Measurements from ENCODE around the gene HUS1B.

The HUS1B gene

DNA sequence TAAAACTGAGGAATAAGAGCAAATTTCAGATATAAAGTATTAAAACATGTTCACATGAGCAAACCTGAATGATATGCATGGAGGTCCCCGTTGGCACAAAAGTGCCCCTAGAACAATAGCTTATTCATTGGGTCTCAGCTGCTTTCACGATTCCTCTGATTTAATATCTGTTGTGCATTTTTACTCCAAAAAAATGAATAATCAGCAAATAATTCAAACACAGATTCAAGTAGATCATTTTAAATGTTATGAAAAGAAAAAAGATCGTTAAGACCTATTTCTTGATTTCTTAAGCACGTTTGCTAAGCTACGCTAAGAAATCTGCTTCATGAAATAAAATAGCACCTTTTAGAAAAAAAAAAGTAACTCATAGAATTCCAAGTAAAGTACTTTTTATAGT is 21.7 kb downstream of the HUS1B start:
- ATAC-seq (replicated peaks; ENCODE audit: extremely low read depth, poor library complexity, severe bottlenecking) (no peak), DNase-seq (ENCODE audit: low spot score in 2 of 2) (no peak)
- Mint-ChIP-seq H3K4me1 (peaks cover 18% of the 10 kb centered on the region), H3K4me3 (no peak overlapping the region), H3K9me3 (no peaks in the 10 kb centered on the region), H3K27ac (ENCODE audit: low read depth) (no peak overlapping the region), H3K36me3 (ENCODE audit: insufficient read depth) (peaks cover 33% of the 10 kb centered on the region), H3K27me3 (no peaks in the 10 kb centered on the region)

DNA sequence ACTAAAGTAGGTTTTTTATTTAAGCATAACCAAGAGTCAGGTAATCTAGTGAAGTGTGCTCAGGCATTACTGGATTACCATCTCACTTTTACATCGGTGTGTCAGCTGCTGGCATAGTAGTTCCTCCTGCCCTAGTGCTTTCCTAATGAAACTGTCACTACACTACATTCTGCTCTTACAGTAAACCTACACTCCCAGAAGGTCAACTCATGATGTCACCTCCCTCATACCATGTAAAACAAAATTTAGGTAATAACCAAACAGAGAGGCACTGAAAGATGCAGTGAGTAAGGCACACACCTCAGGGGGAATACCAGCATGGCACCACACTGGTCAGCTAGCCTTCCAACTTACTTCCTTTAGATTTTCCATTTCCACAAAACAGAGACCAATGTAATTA is 23.3 kb downstream of the HUS1B start:
- no peak overlapping the region for H3K4me3 Mint-ChIP-seq
- peaks cover 33% of the 10 kb centered on the region for H3K36me3 Mint-ChIP-seq (ENCODE audit: insufficient read depth)
- H3K27me3 Mint-ChIP-seq: no peaks in the 10 kb centered on the region
- H3K9me3 Mint-ChIP-seq: no peaks in the 10 kb centered on the region
- H3K4me1 Mint-ChIP-seq: peaks cover 15% of the 10 kb centered on the region
- DNase-seq (ENCODE audit: low spot score in 2 of 2) (no peak), ATAC-seq (replicated peaks; ENCODE audit: extremely low read depth, poor library complexity, severe bottlenecking) (no peak)
- H3K27ac Mint-ChIP-seq (ENCODE audit: low read depth): no peak overlapping the region

DNA sequence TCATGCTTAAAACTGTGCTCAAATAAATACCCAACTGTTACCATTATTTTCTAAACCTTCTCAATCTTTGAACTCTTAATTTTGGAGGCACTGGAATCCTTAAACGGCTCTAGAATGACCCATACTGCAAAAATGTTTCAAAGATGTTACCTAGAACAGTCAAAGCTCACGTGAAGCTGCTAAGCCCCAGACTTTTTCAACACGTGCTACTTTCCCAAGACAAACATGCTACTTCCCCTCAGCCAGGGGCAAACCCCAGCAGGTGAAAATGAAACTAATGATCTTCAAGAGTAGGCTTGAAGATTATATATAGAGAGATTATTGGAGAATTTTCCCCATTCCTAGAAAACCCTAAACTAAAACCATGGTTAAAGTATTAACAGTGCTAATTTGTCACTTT is 28.1 kb downstream of the HUS1B start:
- H3K27ac Mint-ChIP-seq (ENCODE audit: low read depth): peak overlapping the region; percentile 73
- no peak for ATAC-seq (replicated peaks; ENCODE audit: extremely low read depth, poor library complexity, severe bottlenecking)
- peaks cover 18% of the 10 kb centered on the region for H3K4me1 Mint-ChIP-seq
- H3K9me3 Mint-ChIP-seq: no peaks in the 10 kb centered on the region
- H3K4me3 Mint-ChIP-seq: no peak overlapping the region
- H3K27me3 Mint-ChIP-seq: no peaks in the 10 kb centered on the region
- DNase-seq (ENCODE audit: low spot score in 2 of 2): no peak
- H3K36me3 Mint-ChIP-seq (ENCODE audit: insufficient read depth): peaks cover 25% of the 10 kb centered on the region

DNA sequence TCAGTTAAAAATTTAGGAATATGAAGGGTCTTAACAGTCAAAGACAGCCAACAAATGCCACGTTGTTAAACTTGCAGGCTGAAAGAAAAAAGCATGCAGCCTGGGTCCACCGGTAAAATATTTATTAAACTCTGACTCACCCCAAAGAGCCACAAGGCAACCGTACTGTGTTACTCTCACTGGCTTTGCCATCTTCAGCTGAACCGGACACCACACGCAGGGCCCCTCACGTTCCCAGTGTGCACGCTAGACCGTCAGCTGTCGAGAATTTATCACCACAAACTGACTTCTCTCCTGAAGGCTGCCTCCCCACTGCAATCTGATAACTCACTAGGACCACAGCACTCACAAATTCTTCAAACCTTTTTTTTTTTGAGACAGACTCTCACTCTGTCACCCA is 30.7 kb downstream of the HUS1B start:
- no peak for ATAC-seq (replicated peaks; ENCODE audit: extremely low read depth, poor library complexity, severe bottlenecking)
- H3K36me3 Mint-ChIP-seq (ENCODE audit: insufficient read depth): peaks cover 25% of the 10 kb centered on the region
- H3K4me3 Mint-ChIP-seq: no peak overlapping the region
- DNase-seq (ENCODE audit: low spot score in 2 of 2): no peak
- H3K4me1 Mint-ChIP-seq: peaks cover 18% of the 10 kb centered on the region
- H3K27me3 Mint-ChIP-seq: no peaks in the 10 kb centered on the region
- no peaks in the 10 kb centered on the region for H3K9me3 Mint-ChIP-seq
- no peak overlapping the region for H3K27ac Mint-ChIP-seq (ENCODE audit: low read depth)

DNA sequence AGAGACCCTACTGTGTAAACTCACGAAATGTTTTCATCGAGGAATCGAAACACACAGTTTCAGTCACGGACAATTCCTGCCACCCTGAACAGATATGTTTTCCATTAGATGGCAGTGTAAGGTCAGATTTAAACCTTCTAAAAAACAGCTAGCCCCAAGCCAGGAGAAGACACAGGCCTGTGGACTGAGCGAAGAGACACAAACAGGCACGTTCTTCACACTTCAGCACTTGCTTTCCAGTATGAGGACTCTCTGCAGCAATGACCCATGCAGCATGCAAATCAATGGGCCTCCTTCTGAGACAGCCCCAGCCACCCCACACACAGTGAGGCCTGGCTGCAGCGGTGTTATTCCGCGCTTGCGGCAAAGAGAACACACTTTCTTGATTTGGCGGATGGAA is 31.9 kb downstream of the HUS1B start:
- Mint-ChIP-seq H3K27me3 (no peaks in the 10 kb centered on the region), H3K36me3 (ENCODE audit: insufficient read depth) (peaks cover 19% of the 10 kb centered on the region), H3K27ac (ENCODE audit: low read depth) (no peak overlapping the region), H3K4me3 (no peak overlapping the region), H3K4me1 (peaks cover 18% of the 10 kb centered on the region), H3K9me3 (no peaks in the 10 kb centered on the region)
- DNase-seq (ENCODE audit: low spot score in 2 of 2): no peak
- no peak for ATAC-seq (replicated peaks; ENCODE audit: extremely low read depth, poor library complexity, severe bottlenecking)

DNA sequence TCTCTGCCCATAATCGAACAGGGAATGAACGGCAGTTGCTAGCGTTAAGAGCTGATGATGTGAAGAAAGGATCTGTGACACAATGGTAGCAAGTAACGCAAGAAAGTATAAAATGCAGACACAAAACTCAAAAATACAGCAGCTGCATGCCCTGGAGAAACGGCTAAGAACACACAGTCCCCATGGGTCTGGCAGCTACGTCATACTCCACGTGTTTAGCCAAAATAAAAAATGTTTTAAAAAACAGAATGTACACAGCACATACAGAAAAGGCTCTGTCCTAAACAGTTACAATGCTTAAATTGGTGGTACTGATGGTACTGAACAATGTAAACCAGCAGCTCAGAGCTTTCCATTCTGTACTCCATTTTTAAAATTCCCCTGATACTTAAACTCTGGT is 34.4 kb downstream of the HUS1B start:
- DNase-seq (ENCODE audit: low spot score in 2 of 2): no peak
- ATAC-seq (replicated peaks; ENCODE audit: extremely low read depth, poor library complexity, severe bottlenecking): no peak
- Mint-ChIP-seq H3K36me3 (ENCODE audit: insufficient read depth) (peaks cover 19% of the 10 kb centered on the region), H3K27me3 (no peaks in the 10 kb centered on the region), H3K4me3 (no peak overlapping the region), H3K27ac (ENCODE audit: low read depth) (no peak overlapping the region), H3K4me1 (peaks cover 8% of the 10 kb centered on the region), H3K9me3 (no peaks in the 10 kb centered on the region)

DNA sequence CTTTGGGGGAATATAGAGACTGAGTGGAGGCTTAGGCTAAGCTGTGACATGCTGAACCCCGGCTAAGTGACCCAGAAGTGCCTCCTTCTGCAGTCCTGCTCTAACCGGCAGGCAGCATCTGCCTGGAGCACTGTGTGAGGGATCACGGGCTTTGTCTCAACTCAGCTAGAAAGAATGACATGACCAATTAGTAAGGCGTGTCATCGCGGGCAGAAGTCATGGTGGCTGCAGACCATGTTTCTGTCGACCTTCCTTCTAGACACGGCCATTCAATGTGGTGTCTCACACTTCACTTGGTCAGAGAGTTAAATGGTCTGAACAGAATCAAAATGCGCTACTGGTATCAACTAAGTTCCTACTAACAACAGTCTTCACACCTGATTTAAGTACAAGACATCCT is 35.0 kb downstream of the HUS1B start:
- Mint-ChIP-seq H3K27ac (ENCODE audit: low read depth) (no peak overlapping the region), H3K9me3 (no peaks in the 10 kb centered on the region), H3K27me3 (no peaks in the 10 kb centered on the region), H3K4me3 (no peak overlapping the region), H3K4me1 (peaks cover 12% of the 10 kb centered on the region), H3K36me3 (ENCODE audit: insufficient read depth) (peaks cover 20% of the 10 kb centered on the region)
- ATAC-seq (replicated peaks; ENCODE audit: extremely low read depth, poor library complexity, severe bottlenecking) (no peak), DNase-seq (ENCODE audit: low spot score in 2 of 2) (no peak)

DNA sequence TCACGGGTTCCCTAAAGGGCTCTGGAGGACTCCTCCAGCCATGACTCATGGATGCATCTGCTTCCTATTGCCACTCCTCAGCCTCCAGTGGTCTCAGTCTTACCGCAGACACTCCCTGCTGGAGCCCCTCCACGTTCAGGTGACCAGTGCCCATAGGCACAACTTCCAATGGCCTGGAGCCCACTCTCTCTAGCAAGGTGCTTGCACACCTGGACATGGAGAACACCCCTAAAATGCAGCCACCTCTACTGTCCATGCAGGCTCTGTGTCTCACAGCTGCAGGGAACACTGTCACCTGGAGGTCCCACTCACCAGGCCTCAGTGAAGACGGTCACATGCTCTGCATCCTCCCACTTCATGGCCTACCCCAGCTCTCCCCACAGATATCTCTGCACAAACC is 36.0 kb downstream of the HUS1B start:
- ATAC-seq (replicated peaks; ENCODE audit: extremely low read depth, poor library complexity, severe bottlenecking) (no peak), DNase-seq (ENCODE audit: low spot score in 2 of 2) (no peak)
- Mint-ChIP-seq H3K27me3 (no peaks in the 10 kb centered on the region), H3K4me1 (peaks cover 12% of the 10 kb centered on the region), H3K36me3 (ENCODE audit: insufficient read depth) (peaks cover 19% of the 10 kb centered on the region), H3K27ac (ENCODE audit: low read depth) (peak overlapping the region; percentile 19), H3K4me3 (no peak overlapping the region), H3K9me3 (no peaks in the 10 kb centered on the region)

DNA sequence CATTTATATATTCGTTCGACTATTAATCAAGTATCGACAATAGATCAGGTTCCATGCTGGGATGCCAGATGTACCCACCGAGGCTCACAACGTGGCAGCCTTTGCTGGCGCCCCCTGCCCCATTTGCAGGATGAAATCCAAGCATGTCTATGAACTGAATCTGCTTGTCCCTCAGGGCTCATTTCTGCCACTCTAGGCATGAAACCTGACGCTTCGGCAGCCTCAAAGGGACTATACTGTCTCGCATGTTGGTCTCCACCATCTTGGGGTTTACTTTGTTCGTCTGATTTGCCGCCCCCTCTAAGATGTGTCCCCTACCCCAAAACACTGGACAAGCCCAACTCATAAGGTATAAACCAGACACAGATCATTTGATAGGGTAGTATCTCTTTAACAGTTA is 36.7 kb downstream of the HUS1B start:
- Mint-ChIP-seq H3K36me3 (ENCODE audit: insufficient read depth) (peaks cover 21% of the 10 kb centered on the region), H3K4me1 (peaks cover 10% of the 10 kb centered on the region), H3K4me3 (no peak overlapping the region), H3K27ac (ENCODE audit: low read depth) (no peak overlapping the region), H3K9me3 (no peaks in the 10 kb centered on the region), H3K27me3 (no peaks in the 10 kb centered on the region)
- ATAC-seq (replicated peaks; ENCODE audit: extremely low read depth, poor library complexity, severe bottlenecking) (no peak), DNase-seq (ENCODE audit: low spot score in 2 of 2) (no peak)

DNA sequence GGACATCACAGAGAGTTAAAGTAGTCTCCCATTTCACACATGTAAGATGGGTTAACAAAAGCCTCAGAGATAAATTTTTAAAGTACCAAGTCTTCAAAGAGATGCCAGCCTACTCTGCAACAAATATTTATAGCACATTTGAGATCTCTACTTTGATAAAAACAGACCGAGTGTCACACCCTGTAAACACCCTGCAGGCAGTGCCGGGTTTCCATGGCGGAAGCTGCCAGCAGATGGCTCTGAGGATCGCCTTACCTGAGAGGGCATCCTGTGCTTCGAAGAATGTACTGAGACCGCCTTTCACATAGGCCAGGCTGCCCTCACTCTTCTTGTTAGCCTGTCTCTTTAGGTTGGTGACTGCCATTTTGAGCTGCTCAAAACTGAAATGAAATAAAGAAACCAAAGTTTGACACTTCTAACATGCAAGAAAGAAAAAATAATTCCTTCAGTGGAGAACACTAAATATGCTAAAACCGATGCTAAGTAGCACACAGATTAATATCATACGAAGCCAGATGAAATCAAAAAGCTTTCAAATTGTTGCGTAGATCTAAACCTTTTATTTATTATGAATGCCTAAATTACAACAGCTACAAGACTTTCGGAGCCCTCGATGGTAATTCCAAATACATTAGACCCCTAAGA is 39.3 kb downstream of the HUS1B start:
- H3K27ac Mint-ChIP-seq (ENCODE audit: low read depth): no peak overlapping the region
- peaks cover 16% of the 10 kb centered on the region for H3K36me3 Mint-ChIP-seq (ENCODE audit: insufficient read depth)
- H3K9me3 Mint-ChIP-seq: no peaks in the 10 kb centered on the region
- peaks cover 7% of the 10 kb centered on the region for H3K4me1 Mint-ChIP-seq
- no peak for DNase-seq (ENCODE audit: low spot score in 2 of 2)
- H3K27me3 Mint-ChIP-seq: no peaks in the 10 kb centered on the region
- peak; percentile 49 for ATAC-seq (replicated peaks; ENCODE audit: extremely low read depth, poor library complexity, severe bottlenecking)
- no peak overlapping the region for H3K4me3 Mint-ChIP-seq

DNA sequence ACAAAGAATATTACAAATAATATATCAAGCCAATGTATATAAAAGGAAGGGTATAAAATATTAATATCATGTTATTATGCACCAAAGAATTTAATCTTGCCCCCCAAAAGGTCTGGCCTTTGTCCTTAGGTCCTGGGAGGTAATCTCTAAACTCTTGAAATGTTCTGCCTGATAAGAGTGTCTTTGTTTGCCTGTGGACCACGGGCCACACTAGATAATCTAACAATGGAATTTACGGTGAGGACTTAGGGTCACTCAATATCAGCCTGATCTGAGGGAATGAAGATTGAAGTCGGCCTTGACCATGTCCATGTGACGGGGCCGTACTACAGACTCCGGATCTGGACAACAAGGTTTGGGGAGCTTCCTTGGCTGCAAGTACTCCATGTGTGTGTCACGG is 42.9 kb downstream of the HUS1B start:
- ATAC-seq (replicated peaks; ENCODE audit: extremely low read depth, poor library complexity, severe bottlenecking): no peak
- peaks cover 19% of the 10 kb centered on the region for H3K36me3 Mint-ChIP-seq (ENCODE audit: insufficient read depth)

DNA sequence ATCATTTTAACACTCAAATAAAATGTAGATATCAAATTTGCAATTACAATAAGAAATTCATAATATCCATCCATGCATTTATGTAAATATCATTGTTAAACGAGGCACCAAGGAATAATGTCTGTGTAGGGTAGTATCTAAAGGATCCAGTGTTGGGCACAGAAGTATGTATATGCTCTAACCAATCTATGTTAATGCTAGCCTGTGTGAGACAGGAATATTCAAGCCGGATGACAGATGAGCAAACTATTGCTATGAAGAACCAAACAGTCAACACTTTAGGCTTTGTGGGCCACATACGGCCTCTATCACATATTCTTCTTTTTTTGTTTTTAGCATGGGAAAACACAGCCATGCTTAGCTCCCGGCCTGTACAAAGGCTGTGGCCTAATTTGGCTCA is 45.0 kb downstream of the HUS1B start:
- Mint-ChIP-seq H3K27ac (ENCODE audit: low read depth) (no peak overlapping the region), H3K9me3 (no peaks in the 10 kb centered on the region), H3K27me3 (no peaks in the 10 kb centered on the region), H3K4me3 (no peak overlapping the region), H3K4me1 (no peaks in the 10 kb centered on the region), H3K36me3 (ENCODE audit: insufficient read depth) (peaks cover 18% of the 10 kb centered on the region)
- no peak for DNase-seq (ENCODE audit: low spot score in 2 of 2)
- no peak for ATAC-seq (replicated peaks; ENCODE audit: extremely low read depth, poor library complexity, severe bottlenecking)

More for the DNA sequence above, 42.9 kb downstream of the HUS1B start:
- H3K27ac Mint-ChIP-seq (ENCODE audit: low read depth): no peak overlapping the region
- DNase-seq (ENCODE audit: low spot score in 2 of 2): no peak
- no peak overlapping the region for H3K4me3 Mint-ChIP-seq
- no peaks in the 10 kb centered on the region for H3K27me3 Mint-ChIP-seq
- H3K4me1 Mint-ChIP-seq: peaks cover 7% of the 10 kb centered on the region
- H3K9me3 Mint-ChIP-seq: no peaks in the 10 kb centered on the region

DNA sequence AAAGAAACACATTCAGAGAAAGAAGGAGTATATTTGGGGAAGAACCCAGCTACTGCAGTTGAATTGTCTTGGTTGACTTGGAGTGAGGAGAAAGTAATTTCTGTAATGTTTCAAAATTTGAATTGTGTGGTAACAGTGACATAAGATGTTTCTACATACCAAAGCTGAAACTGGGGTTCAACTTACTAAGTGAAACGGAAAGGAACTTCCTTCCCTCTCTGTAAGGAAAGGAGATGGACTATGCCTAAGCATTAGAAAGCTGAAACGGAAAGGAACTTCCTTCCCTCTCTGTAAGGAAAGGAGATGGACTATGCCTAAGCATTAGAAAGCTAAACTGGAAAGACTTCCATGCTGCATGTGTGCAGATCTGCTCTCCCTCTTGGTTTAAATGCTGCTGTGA is 46.0 kb downstream of the HUS1B start:
- Mint-ChIP-seq H3K4me3 (no peak overlapping the region), H3K27me3 (no peaks in the 10 kb centered on the region), H3K4me1 (no peaks in the 10 kb centered on the region), H3K9me3 (no peaks in the 10 kb centered on the region), H3K36me3 (ENCODE audit: insufficient read depth) (peaks cover 24% of the 10 kb centered on the region), H3K27ac (ENCODE audit: low read depth) (no peak overlapping the region)
- DNase-seq (ENCODE audit: low spot score in 2 of 2): no peak
- no peak for ATAC-seq (replicated peaks; ENCODE audit: extremely low read depth, poor library complexity, severe bottlenecking)

DNA sequence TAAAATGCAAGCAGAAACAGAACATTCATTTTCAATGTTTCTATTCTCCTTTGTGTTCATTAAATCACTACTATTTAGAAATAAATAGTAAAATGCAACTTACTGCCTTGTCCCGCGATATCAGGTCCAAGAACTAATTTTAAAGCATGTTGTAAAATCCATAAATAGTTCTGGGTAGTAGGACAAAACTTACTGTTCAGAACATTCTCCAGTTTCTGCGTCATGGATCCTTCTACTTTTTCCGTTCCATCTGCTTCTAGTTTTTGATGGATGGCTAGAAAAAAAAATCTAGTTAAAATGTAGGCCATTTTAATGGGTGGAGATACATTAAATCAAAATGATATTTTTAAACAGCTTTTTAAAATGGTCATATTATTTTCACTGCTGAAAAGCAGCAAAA is 47.0 kb downstream of the HUS1B start:
- Mint-ChIP-seq H3K4me3 (no peak overlapping the region), H3K36me3 (ENCODE audit: insufficient read depth) (peaks cover 20% of the 10 kb centered on the region), H3K27me3 (no peaks in the 10 kb centered on the region), H3K4me1 (no peaks in the 10 kb centered on the region), H3K27ac (ENCODE audit: low read depth) (no peak overlapping the region), H3K9me3 (no peaks in the 10 kb centered on the region)
- DNase-seq (ENCODE audit: low spot score in 2 of 2) (no peak), ATAC-seq (replicated peaks; ENCODE audit: extremely low read depth, poor library complexity, severe bottlenecking) (no peak)

Data from central memory CD8-positive, alpha-beta T cell (primary cell).